K562 (cell line): ENCODE results near the gene TMEM131. TPM values are rescaled to one million over a fixed set of nuclear protein-coding genes. Genes with fewer than 3 reads are reported as not detected.

Experiments used
- ATAC-seq: fragments of 200-7000 bp; cut with Tn5 transposase; 3 replicates; pipeline ENCODE4 v1.9.1; 2020; ENCODE audit warnings: moderate library complexity
- BruUV-seq: library from RNA; stranded (reverse); fragments of 400-500 nt; replicated peaks from 2 replicates; lab custom pipeline; 2021; lab: Mats Ljungman, UMichigan
- CTCF ChIA-PET: fragments of 300-600 bp; formaldehyde crosslinking; extraction: SDS; loops from one replicate; lab custom pipeline; 2021; ENCODE audit warnings: low intra/inter-chr PET ratio; lab: Yijun Ruan, JAX
- POLR2A ChIA-PET: fragments of 300-600, 350-650 bp; sonication (Branson Sonifier 250); formaldehyde crosslinking; extraction: SDS; loops from one replicate; lab custom pipeline; 2021; ENCODE audit warnings: antibody characterized with exemption, inconsistent platforms; lab: Yijun Ruan, JAX
- DNase-seq, 4 experiments: peaks; one replicate each; pipeline versions ENCODE4 v3.0.0 to v3.0.0-alpha.2; 2011 to 2018; ENCODE audit warnings: low spot score in 3 of 4, mixed read lengths in 3 of 4; ENCODE audit errors: extremely low read depth in 1 of 4
- FAIRE-seq: peaks from 2 replicates; lab custom pipeline; 2011; peaks lifted over from hg19 to GRCh38; lab: Jason Lieb, UNC
- H2AFZ ChIP-seq: 2 replicates; pipeline ENCODE4 v1.6.0; 2011; ENCODE audit warnings: low read depth, low read length, control low read depth, inconsistent platforms
- H3K27ac ChIP-seq: fragments of 200-600 bp; 3 replicates; pipeline ENCODE4 v1.8.0; 2011; ENCODE audit warnings: low read depth, mild to moderate bottlenecking, control low read depth, inconsistent platforms, low read length, moderate library complexity, mixed read lengths; ENCODE audit errors: extremely low read depth
- H3K27me3 ChIP-seq, 2 experiments: fragments of 300-600 bp in 1 of 2; 2 replicates in 1 of 2; 3 replicates in 1 of 2; pipeline versions ENCODE4 v1.6.0 to v1.8.0; 2011; ENCODE audit warnings: inconsistent platforms in 2 of 2, low read length in 2 of 2, mild to moderate bottlenecking in 1 of 2, mixed read lengths in 1 of 2, moderate library complexity in 1 of 2; ENCODE audit not compliant: control insufficient read depth in 2 of 2, insufficient read depth in 2 of 2
- H3K36me3 ChIP-seq: fragments of 300-600 bp; 3 replicates; pipeline ENCODE4 v1.8.0; 2011; ENCODE audit warnings: mild to moderate bottlenecking, low read length, inconsistent platforms; ENCODE audit not compliant: control insufficient read depth, insufficient read depth
- H3K4me1 ChIP-seq, 2 experiments: fragments of 200-600 bp in 1 of 2; replicated peaks in 1 of 2; 2 replicates in 1 of 2; 3 replicates in 1 of 2; pipeline versions ENCODE4 v1.5.1 to v1.8.0; 2011; ENCODE audit warnings: inconsistent platforms in 2 of 2, low read length in 2 of 2, mild to moderate bottlenecking in 1 of 2, mixed read lengths in 1 of 2, moderate library complexity in 1 of 2; ENCODE audit not compliant: control insufficient read depth in 2 of 2, insufficient read depth in 2 of 2
- H3K4me2 ChIP-seq: 2 replicates; pipeline ENCODE4 v1.6.1; 2011; ENCODE audit warnings: low read length, control low read depth, inconsistent platforms, mixed read lengths; ENCODE audit not compliant: insufficient read depth
- H3K4me3 ChIP-seq: fragments of 200-600 bp; sonication (generic), shearing (Covaris generic); 2 replicates; pipeline ENCODE4 v1.5.1; 2016; ENCODE audit warnings: control low read depth, inconsistent platforms
- H3K79me2 ChIP-seq: fragments of 200-600 bp; 3 replicates; pipeline ENCODE4 v1.8.0; 2011; ENCODE audit warnings: low read length, inconsistent platforms; ENCODE audit not compliant: control insufficient read depth, insufficient read depth
- H3K9ac ChIP-seq, 2 experiments: 2 replicates each; pipeline versions ENCODE4 v1.6.0 to v1.6.1; 2011; ENCODE audit warnings: low read depth in 2 of 2, low read length in 2 of 2, control low read depth in 1 of 2, inconsistent platforms in 1 of 2, mild to moderate bottlenecking in 1 of 2, mixed read lengths in 1 of 2; ENCODE audit not compliant: insufficient read depth in 1 of 2
- H3K9me1 ChIP-seq: one replicate; pipeline ENCODE4 v1.6.0; 2011; ENCODE audit warnings: inconsistent platforms, mild to moderate bottlenecking, low read length, moderate library complexity; ENCODE audit not compliant: control insufficient read depth, insufficient read depth
- H3K9me3 ChIP-seq: replicated peaks from 2 replicates; pipeline ENCODE4 v1.5.1; 2011; ENCODE audit warnings: low read depth, low read length, inconsistent platforms; ENCODE audit not compliant: control insufficient read depth, insufficient read depth
- H4K20me1 ChIP-seq: replicated peaks from 2 replicates; pipeline ENCODE4 v1.6.1; 2011; ENCODE audit warnings: low read length, inconsistent platforms, mixed read lengths; ENCODE audit not compliant: control insufficient read depth, insufficient read depth
- SRSF3 ChIP-seq: fragments of 200-400 bp; formaldehyde crosslinking; IDR thresholded peaks from 2 replicates; pipeline ENCODE4 v1.6.1; 2016; ENCODE audit warnings: mild to moderate bottlenecking, low read length, moderate library complexity; ENCODE audit not compliant: insufficient read depth
- TFAM ChIP-seq: fragments of 250-450 bp; sonication (Bioruptor Pico); conservative IDR thresholded peaks from 2 replicates; pipeline ENCODE4 v1.5.0; 2021; ENCODE audit warnings: mild to moderate bottlenecking, moderate library complexity
- ZEB2 ChIP-seq: fragments of 450-650 bp; IDR thresholded peaks from 2 replicates; pipeline ENCODE4 v1.6.1; 2016
- ZNF280B ChIP-seq: fragments of 250-450 bp; sonication (Bioruptor Pico); IDR thresholded peaks from 2 replicates; pipeline ENCODE4 v1.5.1; 2021; ENCODE audit warnings: mild to moderate bottlenecking
- WGBS: fragments of 100-300 bp; shearing (Covaris generic); methylation state at CpG from one replicate; pipeline ENCODE4 v1.1.6; 2016; ENCODE audit warnings: low coverage, mixed read lengths; ENCODE audit not compliant: insufficient coverage; ENCODE audit errors: missing lambda C conversion rate; 5-methylcytosine and 5-hydroxymethylcytosine counted together
- in situ Hi-C: fragments of 300-500 bp; cut with MboI; formaldehyde crosslinking; loops from 4 replicates; pipeline ENCODE4 v1.15.0; 2018; ENCODE audit warnings: inconsistent platforms, mixed read lengths
- intact Hi-C: fragments of 100-400 bp; cut with micrococcal nuclease; formaldehyde crosslinking; loops from 2 replicates; pipeline ENCODE4 v1.14.2; 2022
- polyA plus RNA-seq, 8 experiments: library from polyadenylated mRNA; depleted of rRNA in 4 of 8; stranded (reverse) in 5 of 8; unstranded in 3 of 8; fragments of >200 nt; fragmentation: Nextera tagmentation in 2 of 8; fragmentation: Illumina TruSeq in 1 of 8; extraction: Ambion mirVana in 2 of 8; extraction: Trizol in 1 of 8; gene quantifications; 2 replicates each; pipeline versions ENCODE4 v1.2.1 to v1.2.3, GENCODE V29; 2011 to 2014; ENCODE audit warnings: inconsistent platforms in 1 of 8, missing spikeins in 1 of 8
- small RNA-seq: library from RNA; depleted of rRNA; stranded (forward); fragments of <200 nt; gene quantifications from one replicate; pipeline ENCODE3, GENCODE V24; 2014
- total RNA-seq, 7 experiments: library from RNA; depleted of rRNA in 6 of 7; stranded (reverse); fragments of >200 nt in 6 of 7; fragmentation: Illumina TruSeq in 2 of 7; extraction: Trizol in 2 of 7; gene quantifications; 2 replicates each; pipeline versions ENCODE4 v1.2.1 to v1.2.3, GENCODE V29; 2011 to 2021; ENCODE audit warnings: low replicate concordance in 1 of 7

The TMEM131 gene
- total and polyA plus RNA-seq, 9 of the 15 experiments (the other 6 are each of a cell fraction or from before 2014, with no cell fraction given): 2.5 to 21.1 (median 12.4) TPM

GRCh38 chr2:97706708-97707345 is 288.9 kb downstream of the TMEM131 start:
- ATAC-seq (no peak), DNase-seq (no peak), FAIRE-seq (no peak)
- ChIA-PET CTCF (no interaction called here), POLR2A (interaction anchor here (0.6 kb wide), 1 partner anchor 93 kb away, joined by 3 read pairs; no protein-coding TSS in a partner anchor)
- no peaks in the 10 kb centered on the region for H3K79me2 ChIP-seq
- no peaks in the 10 kb centered on the region for H3K9me1 ChIP-seq
- BruUV-seq: no TSS peak
- no peak overlapping the region; a peak in 1 of 4 replicates for H3K9ac ChIP-seq
- peaks cover 16 to 25% of the 10 kb centered on the region in 2 experiments for H3K4me1 ChIP-seq
- no peaks in the 10 kb centered on the region for H3K36me3 ChIP-seq
- H3K4me2 ChIP-seq: no peak overlapping the region
- no peaks in the 10 kb centered on the region for H3K27me3 ChIP-seq
- in situ Hi-C loops: no loop called here
- no peaks in the 10 kb centered on the region for H4K20me1 ChIP-seq
- no peak overlapping the region for H3K27ac ChIP-seq
- intact Hi-C loops: loop anchor here (10.0 kb wide), 1 partner anchor 678 kb away; no protein-coding TSS in a partner anchor
- H2AFZ ChIP-seq: no peak overlapping the region
- H3K9me3 ChIP-seq: no peaks in the 10 kb centered on the region; the same call in 1 of the 2 replicates
- WGBS: 70% methylated on average over 3 of the region's 11 CpGs
- no peak for TF ChIP-seq SRSF3
- no peak for TF ChIP-seq ZEB2
- TF ChIP-seq ZNF280B (CRISPR knock-in tag): no peak
- no peak for TF ChIP-seq TFAM
- TF ChIP-seq, all 486 proteins: peak for 0
- H3K4me3 ChIP-seq: no peak overlapping the region

Small RNA genes lying within 50 kb of the gene (small RNA-seq; reads per million reads assigned to genes)
- gene HMGN1P36 (not detected), gene RNU7-96P (not detected)

Other genes with a start within 250 kb of the TMEM131 start
- not detected in 2 replicates for gene VWA3B, start 91.2 kb upstream of the TMEM131 start, total RNA-seq (2014; rRNA removed)
- gene VWA3B, start 91.2 kb upstream of the TMEM131 start, total RNA-seq (2014; rRNA removed; fragmentation: Illumina TruSeq; extraction: Trizol): not detected in 2 replicates
- gene VWA3B, start 91.2 kb upstream of the TMEM131 start, total RNA-seq (2015; rRNA removed; fragmentation: Illumina TruSeq; extraction: Trizol): not detected in 2 replicates
- not detected in 2 replicates for gene VWA3B, start 91.2 kb upstream of the TMEM131 start, total RNA-seq (2021)
- not detected in 2 replicates for gene VWA3B, start 91.2 kb upstream of the TMEM131 start, polyA plus RNA-seq (2011; rRNA removed)
- gene VWA3B, start 91.2 kb upstream of the TMEM131 start, polyA plus RNA-seq (2014; fragmentation: Illumina TruSeq; extraction: Trizol): not detected in 2 replicates
- not detected for gene VWA3B, start 91.2 kb upstream of the TMEM131 start, polyA plus RNA-seq (2014; fragmentation: Nextera tagmentation; extraction: Ambion mirVana)
- not detected in 2 replicates for gene VWA3B, start 91.2 kb upstream of the TMEM131 start, polyA plus RNA-seq (2014; rRNA removed)